ENCODE data around the gene SPTBN4.
"Not testable (repeated sequence)": the region's sequence is repeated elsewhere in the genome, so short reads cannot be mapped to it uniquely, and the experiment has no call there.

SPTBN4 gene

GRCh38 chr19:40466219-40466984, 399 bp upstream of the SPTBN4 start:
- no peak for TF ChIP-seq CTCF (IDR thresholded peaks at IDR 0.05; ENCODE audit: low read length, missing control alignments)
- DNase-seq (ENCODE audit: low read depth): no peak
- peak overlapping the region; percentile 42 for H3K4me3 ChIP-seq (replicated peaks; ENCODE audit: low read depth, low read length)

GRCh38 chr19:40469011-40469410, 2.2 kb downstream of the SPTBN4 start:
- TF ChIP-seq CTCF (IDR thresholded peaks at IDR 0.05; ENCODE audit: low read length, missing control alignments): no peak
- DNase-seq (ENCODE audit: low read depth): no peak
- H3K4me3 ChIP-seq (replicated peaks; ENCODE audit: low read depth, low read length): no peak overlapping the region

GRCh38 chr19:40471111-40471510, 4.3 kb downstream of the SPTBN4 start:
- H3K4me3 ChIP-seq (replicated peaks; ENCODE audit: low read depth, low read length): no peak overlapping the region
- DNase-seq (ENCODE audit: low read depth): no peak
- TF ChIP-seq CTCF (IDR thresholded peaks at IDR 0.05; ENCODE audit: low read length, missing control alignments): no peak

GRCh38 chr19:40472516-40472915, 5.7 kb downstream of the SPTBN4 start:
- DNase-seq (ENCODE audit: low read depth): no peak
- TF ChIP-seq CTCF (IDR thresholded peaks at IDR 0.05; ENCODE audit: low read length, missing control alignments): no peak
- H3K4me3 ChIP-seq (replicated peaks; ENCODE audit: low read depth, low read length): no peak overlapping the region

- DNase-seq (ENCODE audit: low read depth): no peak
- TF ChIP-seq CTCF (IDR thresholded peaks at IDR 0.05; ENCODE audit: low read length, missing control alignments): no peak
- H3K4me3 ChIP-seq (replicated peaks; ENCODE audit: low read depth, low read length): no peak overlapping the region
Observed at GRCh38 chr19:40474737-40475136, 7.9 kb downstream of the SPTBN4 start.

- peak; percentile 6 for DNase-seq (ENCODE audit: low read depth)
Observed at GRCh38 chr19:40475878-40476644, 9.3 kb downstream of the SPTBN4 start.

GRCh38 chr19:40486017-40486416, 19.2 kb downstream of the SPTBN4 start:
- TF ChIP-seq CTCF (IDR thresholded peaks at IDR 0.05; ENCODE audit: low read length, missing control alignments): no peak
- H3K4me3 ChIP-seq (replicated peaks; ENCODE audit: low read depth, low read length): no peak overlapping the region
- DNase-seq (ENCODE audit: low read depth): no peak

More at GRCh38 chr19:40475878-40476644, 9.3 kb downstream of the SPTBN4 start:
- not testable (repeated sequence) for H3K4me3 ChIP-seq (replicated peaks; ENCODE audit: low read depth, low read length)

All from fibroblast of pulmonary artery (primary cell).